ENCODE data around the gene DYNLT1. TPM values are rescaled to one million over a fixed set of nuclear protein-coding genes. Genes with fewer than 3 reads are reported as not detected.

Gene DYNLT1
- total RNA-seq, 1 experiment from 2014 or later = 105 TPM

DNA sequence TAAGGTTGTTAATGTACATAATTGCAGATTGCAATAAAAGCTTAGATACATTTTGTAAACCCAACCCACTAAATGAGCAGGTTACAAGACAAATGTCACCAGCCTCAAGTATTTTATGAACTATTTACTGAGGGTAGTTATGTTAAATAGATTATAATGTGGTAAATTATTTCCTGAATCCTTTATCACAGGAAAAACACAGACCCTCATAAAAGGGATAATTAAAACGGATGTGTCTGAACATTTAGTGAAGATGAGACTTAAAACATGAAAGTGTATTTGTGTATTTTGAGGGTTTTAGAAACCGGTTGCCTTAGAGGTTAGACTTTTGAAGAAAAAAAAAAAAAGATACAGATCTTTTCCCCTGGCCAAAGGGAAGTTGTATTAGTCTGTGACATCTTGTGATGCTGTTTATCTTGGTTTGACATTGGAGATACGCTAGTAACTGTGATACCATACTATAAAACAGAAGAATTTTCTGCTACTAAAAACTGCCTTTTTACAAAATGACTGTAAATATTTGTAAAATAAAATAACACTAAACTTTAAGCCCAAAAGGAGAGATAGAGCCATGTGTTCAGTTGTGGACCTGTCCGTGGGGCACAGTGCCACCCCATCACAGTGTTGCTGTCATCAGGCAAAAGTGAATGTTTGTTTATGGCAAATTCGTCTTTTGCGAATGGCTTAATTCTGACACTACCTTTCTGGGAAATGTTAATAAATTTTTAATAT lies 9.7 kb downstream of the DYNLT1 start:
- no peak overlapping the region for H3K14ac ChIP-seq (ENCODE audit: insufficient read depth, low read length)

More for the DNA sequence above, 9.7 kb downstream of the DYNLT1 start:
- Histone ChIP-seq H3K79me1 (ENCODE audit: insufficient read depth, low read depth, low read length, poor library complexity, severe bottlenecking) (no peaks in the 10 kb centered on the region), H2AK5ac (ENCODE audit: insufficient read length, low read length) (no peak overlapping the region), H3T11ph (ENCODE audit: low read length) (no peak overlapping the region), H3K23me2 (ENCODE audit: insufficient read length, low read depth, low read length, poor library complexity, severe bottlenecking) (no peaks in the 10 kb centered on the region), H3K9ac (ENCODE audit: extremely low read depth, insufficient read length, low read length) (no peak overlapping the region), H3K23ac (ENCODE audit: insufficient read length, low read depth, low read length) (no peak overlapping the region), H2BK5ac (ENCODE audit: insufficient read length, low read length) (no peak overlapping the region), H3K4me1 (ENCODE audit: insufficient read depth, low read length) (no peaks in the 10 kb centered on the region), H3K27ac (ENCODE audit: insufficient read length, low read depth, low read length) (no peak overlapping the region), H2BK12ac (ENCODE audit: insufficient read length, low read depth, low read length) (no peak overlapping the region), H3K27me3 (ENCODE audit: insufficient read depth, low read length) (no peaks in the 10 kb centered on the region), H4K5ac (ENCODE audit: insufficient read length, low read depth, low read length) (no peak overlapping the region), H4K8ac (replicated peaks; ENCODE audit: insufficient read length, low read depth, low read length) (no peak overlapping the region), H3K4ac (ENCODE audit: low read depth, low read length) (no peak overlapping the region), H3K18ac (ENCODE audit: insufficient read length, low read depth, low read length) (no peak overlapping the region), H2BK120ac (ENCODE audit: low read depth, low read length, poor library complexity, severe bottlenecking) (no peak overlapping the region), H2BK20ac (ENCODE audit: low read depth, low read length, poor library complexity, severe bottlenecking) (no peak overlapping the region), H3K4me2 (ENCODE audit: insufficient read depth, insufficient read length, low read length) (no peak overlapping the region), H3K56ac (ENCODE audit: insufficient read length, low read depth, low read length) (no peak overlapping the region), H2BK15ac (ENCODE audit: low read depth, low read length) (no peak overlapping the region), H4K20me1 (ENCODE audit: control insufficient read depth, insufficient read depth, insufficient read length) (no peaks in the 10 kb centered on the region), H3K79me2 (ENCODE audit: insufficient read depth, low read length) (no peaks in the 10 kb centered on the region), H3K9me3 (ENCODE audit: control insufficient read depth, low read depth, low read length) (no peaks in the 10 kb centered on the region), H2AFZ (ENCODE audit: low read length) (no peak overlapping the region), H4K91ac (ENCODE audit: insufficient read length, low read depth, low read length) (no peak overlapping the region)
- no peak overlapping the region for H3K4me3 Mint-ChIP-seq
- TF ChIP-seq, protein P1, sequence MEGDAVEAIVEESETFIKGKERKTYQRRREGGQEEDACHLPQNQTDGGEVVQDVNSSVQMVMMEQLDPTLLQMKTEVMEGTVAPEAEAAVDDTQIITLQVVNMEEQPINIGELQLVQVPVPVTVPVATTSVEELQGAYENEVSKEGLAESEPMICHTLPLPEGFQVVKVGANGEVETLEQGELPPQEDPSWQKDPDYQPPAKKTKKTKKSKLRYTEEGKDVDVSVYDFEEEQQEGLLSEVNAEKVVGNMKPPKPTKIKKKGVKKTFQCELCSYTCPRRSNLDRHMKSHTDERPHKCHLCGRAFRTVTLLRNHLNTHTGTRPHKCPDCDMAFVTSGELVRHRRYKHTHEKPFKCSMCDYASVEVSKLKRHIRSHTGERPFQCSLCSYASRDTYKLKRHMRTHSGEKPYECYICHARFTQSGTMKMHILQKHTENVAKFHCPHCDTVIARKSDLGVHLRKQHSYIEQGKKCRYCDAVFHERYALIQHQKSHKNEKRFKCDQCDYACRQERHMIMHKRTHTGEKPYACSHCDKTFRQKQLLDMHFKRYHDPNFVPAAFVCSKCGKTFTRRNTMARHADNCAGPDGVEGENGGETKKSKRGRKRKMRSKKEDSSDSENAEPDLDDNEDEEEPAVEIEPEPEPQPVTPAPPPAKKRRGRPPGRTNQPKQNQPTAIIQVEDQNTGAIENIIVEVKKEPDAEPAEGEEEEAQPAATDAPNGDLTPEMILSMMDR (conservative IDR thresholded peaks at IDR 0.05) = no peak
- no CpG with 5 or more reads among the region's 6 CpGs for WGBS (ENCODE audit: extremely low coverage, insufficient read length, low lambda C conversion rate)
- H3K27ac Mint-ChIP-seq = peak overlapping the region in 1 of 3 experiments; percentile 49; a peak in 1 of 7 replicates
- DNase-seq = no peak
- peaks cover 19 to 57% (median 39%) of the 10 kb centered on the region in 3 experiments; a peak in 6 of 7 replicates for H3K36me3 Mint-ChIP-seq (ENCODE audit: insufficient read depth in 1 of 3, low read depth in 3 of 3)
- H3K4me1 Mint-ChIP-seq = peaks cover 3 to 4% of the 10 kb centered on the region in 2 experiments; a peak in 3 of 4 replicates
- H3K27me3 Mint-ChIP-seq (ENCODE audit: low read depth) = no peaks in the 10 kb centered on the region
- H3K9me3 Mint-ChIP-seq = no peaks in the 10 kb centered on the region
